ENCODE measurements around the gene HDHD5. TPM values are rescaled to one million over a fixed set of nuclear protein-coding genes. Genes with fewer than 3 reads are reported as not detected.

The HDHD5 gene
- 39.7 and 40.4 TPM in 2 replicates for total RNA-seq
- long read RNA-seq, transcript HDHD5-202 (8 exons, 1,799 nt) = major isoform, 27 of 55 reads
- long read RNA-seq, partial matches to known transcripts = 2 of 55 reads
- long read RNA-seq, other reads (novel, unspliced or antisense) = 26 of 55 reads

DNA sequence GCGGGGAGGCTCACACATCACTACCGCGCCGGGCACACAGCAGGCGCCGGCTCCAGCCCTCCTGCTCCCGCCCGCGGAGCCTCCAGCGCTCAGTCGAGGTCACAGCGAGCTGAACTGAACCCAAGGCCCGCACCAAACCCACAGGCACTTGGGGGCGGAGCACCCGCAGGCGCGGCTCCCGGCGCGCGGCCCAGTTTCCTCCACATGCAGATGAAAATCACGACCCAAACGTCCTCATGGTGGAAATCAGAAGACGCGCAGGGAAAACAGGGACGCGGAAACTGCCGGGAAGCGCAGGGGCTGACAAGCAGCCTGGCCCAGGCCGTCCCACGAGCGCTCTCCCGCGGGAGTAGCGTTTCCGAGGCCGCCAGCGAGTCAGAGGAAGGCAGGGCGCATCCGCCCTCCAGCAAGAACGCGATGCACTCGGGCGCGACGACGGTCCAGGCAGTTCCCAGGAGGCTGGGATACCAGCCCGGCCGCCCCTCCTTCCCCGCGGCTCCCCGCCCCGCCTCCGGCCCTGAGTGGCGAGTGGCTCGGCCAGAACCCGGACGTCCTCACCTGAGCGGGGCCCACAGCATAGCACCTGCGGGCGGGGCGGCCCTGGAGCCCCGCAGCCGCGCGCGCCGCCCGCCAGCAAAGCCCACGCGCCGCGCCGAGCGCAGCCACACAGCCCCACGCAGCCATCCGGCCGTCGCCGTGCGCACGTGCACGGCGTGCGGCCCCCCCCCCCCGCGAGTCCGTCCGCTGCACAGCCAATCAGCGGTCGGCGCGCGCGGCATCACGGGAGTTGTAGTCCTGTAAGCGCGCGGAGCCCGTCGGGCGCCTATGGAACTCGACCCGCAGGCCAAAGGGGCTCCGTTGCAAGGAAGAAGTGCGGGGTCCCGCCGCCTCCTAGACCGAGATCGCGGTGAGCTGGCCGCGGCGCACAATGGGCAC, at the start of gene HDHD5:
HDHD5 (minus strand) TSS at position 710 of the 936 bp plus-strand sequence; CDS start at position 684, 26 bp downstream.
- Mint-ChIP-seq H3K9me3 (ENCODE audit: low read depth) (no peaks in the 10 kb centered on the region), H3K4me3 (ENCODE audit: low read depth) (peak within 1 kb of the TSS; percentile 90), H3K27me3 (no peaks in the 10 kb centered on the region), H3K4me1 (ENCODE audit: low read depth) (peaks cover 7% of the 10 kb centered on the region), H3K36me3 (ENCODE audit: insufficient read depth) (peaks cover 1% of the 10 kb centered on the region), H3K27ac (peak within 1 kb of the TSS; percentile 97)
- peak; percentile 80 for DNase-seq (ENCODE audit: low spot score, unreplicated experiment)
- TF ChIP-seq, protein P1, sequence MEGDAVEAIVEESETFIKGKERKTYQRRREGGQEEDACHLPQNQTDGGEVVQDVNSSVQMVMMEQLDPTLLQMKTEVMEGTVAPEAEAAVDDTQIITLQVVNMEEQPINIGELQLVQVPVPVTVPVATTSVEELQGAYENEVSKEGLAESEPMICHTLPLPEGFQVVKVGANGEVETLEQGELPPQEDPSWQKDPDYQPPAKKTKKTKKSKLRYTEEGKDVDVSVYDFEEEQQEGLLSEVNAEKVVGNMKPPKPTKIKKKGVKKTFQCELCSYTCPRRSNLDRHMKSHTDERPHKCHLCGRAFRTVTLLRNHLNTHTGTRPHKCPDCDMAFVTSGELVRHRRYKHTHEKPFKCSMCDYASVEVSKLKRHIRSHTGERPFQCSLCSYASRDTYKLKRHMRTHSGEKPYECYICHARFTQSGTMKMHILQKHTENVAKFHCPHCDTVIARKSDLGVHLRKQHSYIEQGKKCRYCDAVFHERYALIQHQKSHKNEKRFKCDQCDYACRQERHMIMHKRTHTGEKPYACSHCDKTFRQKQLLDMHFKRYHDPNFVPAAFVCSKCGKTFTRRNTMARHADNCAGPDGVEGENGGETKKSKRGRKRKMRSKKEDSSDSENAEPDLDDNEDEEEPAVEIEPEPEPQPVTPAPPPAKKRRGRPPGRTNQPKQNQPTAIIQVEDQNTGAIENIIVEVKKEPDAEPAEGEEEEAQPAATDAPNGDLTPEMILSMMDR (IDR thresholded peaks at IDR 0.05; ENCODE audit: unreplicated experiment) = no peak

DNA sequence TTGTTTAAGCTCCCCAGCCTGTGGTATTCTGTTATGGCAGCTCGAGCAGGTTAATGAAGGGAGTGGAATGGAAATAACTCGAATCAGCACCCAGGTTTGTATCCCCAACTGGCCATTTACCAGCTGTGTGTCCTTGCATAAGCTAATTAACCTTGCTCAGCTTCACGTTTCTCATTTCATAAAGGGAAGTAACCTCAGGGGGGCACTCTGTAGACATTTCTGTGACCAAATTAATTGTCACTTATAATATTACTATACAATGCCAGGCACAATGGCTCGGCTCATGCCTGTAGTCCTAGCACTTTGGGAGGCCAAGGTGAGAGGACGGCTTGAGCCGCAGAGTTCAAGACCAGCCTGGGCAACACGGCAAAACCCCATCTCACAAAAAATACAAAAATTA, 46.4 kb upstream of the HDHD5 start:
- H3K36me3 Mint-ChIP-seq (ENCODE audit: insufficient read depth) = no peaks in the 10 kb centered on the region
- no peak overlapping the region for H3K4me3 Mint-ChIP-seq (ENCODE audit: low read depth)
- H3K4me1 Mint-ChIP-seq (ENCODE audit: low read depth) = peaks cover 8% of the 10 kb centered on the region
- no peaks in the 10 kb centered on the region for H3K27me3 Mint-ChIP-seq
- H3K9me3 Mint-ChIP-seq (ENCODE audit: low read depth) = no peaks in the 10 kb centered on the region
- TF ChIP-seq, protein P1 (IDR thresholded peaks at IDR 0.05; ENCODE audit: unreplicated experiment) = no peak
- DNase-seq (ENCODE audit: low spot score, unreplicated experiment) = no peak
- H3K27ac Mint-ChIP-seq = no peak overlapping the region

DNA sequence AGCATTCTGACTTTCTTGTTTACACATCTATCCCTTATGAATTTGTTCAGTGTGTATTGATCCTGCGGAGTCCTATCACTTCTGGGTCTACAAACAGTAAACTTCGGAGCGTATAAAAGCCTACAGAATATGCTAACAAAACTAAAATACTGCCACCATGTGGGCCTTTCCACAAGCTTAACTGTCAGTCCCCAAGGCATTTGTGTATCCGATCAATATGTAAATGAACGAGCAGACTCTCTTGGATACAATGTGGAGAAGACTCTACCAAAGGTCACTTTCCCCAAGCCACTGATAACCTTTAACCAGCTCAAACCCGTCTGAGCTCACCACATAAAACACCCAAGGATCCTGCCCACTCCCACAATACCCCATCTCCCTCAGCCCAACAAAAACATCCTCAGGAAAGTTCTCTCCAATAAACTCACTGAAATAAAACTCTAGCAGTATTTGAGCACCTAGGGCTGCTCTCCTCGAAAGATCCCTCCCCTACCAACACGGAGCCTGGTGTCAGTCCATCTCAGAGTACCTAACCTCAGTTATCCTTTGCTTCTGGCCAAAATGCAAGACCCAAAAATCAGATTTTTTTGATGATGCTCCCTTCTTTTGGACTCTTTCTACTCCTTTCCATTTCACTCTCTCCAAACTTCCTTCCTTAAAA, 42.3 kb upstream of the HDHD5 start:
- H3K4me1 Mint-ChIP-seq (ENCODE audit: low read depth) = peaks cover 24% of the 10 kb centered on the region
- peak overlapping the region; percentile 23 for H3K27ac Mint-ChIP-seq
- H3K27me3 Mint-ChIP-seq = no peaks in the 10 kb centered on the region
- no peak overlapping the region for H3K4me3 Mint-ChIP-seq (ENCODE audit: low read depth)
- TF ChIP-seq, protein P1 (IDR thresholded peaks at IDR 0.05; ENCODE audit: unreplicated experiment) = peak; percentile 57
- H3K9me3 Mint-ChIP-seq (ENCODE audit: low read depth) = no peaks in the 10 kb centered on the region
- H3K36me3 Mint-ChIP-seq (ENCODE audit: insufficient read depth) = no peaks in the 10 kb centered on the region
- DNase-seq (ENCODE audit: low spot score, unreplicated experiment) = no peak

DNA sequence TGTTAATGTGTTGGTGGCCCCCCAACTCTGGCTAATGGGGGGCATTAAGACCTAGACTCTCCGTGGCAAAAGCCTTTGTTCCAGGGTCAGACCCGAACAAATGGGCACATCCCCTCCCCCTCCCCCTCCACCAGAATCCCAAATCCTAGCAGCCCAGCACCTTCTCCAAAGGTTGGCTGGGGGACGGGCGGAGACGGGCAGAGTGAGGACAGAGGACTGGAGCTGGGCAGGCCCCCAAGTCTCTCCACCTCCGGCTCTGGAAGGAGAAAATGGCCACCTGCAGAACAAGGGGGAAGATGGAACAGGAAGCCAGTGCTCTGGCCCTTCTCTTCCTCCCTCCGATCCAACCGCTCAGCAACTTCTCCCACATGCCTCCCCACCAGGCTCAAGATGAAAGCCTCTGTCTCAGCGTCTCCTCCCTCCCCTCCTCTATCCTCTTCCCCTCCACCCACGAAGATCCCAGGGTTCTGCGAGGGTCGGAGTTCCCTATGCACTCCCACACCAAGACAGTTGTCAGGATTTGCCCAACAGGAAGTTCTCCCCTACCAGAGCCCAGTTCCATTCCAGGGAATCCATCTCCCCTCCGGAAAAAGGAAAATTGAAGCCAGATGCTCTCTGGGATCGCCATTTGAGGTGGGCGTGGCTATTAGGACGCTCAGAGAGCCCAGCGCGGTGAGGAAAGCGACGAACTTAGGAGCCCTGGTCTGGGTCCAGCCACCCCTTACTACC, 40.1 kb upstream of the HDHD5 start:
- TF ChIP-seq, protein P1 (IDR thresholded peaks at IDR 0.05; ENCODE audit: unreplicated experiment) = no peak
- H3K4me3 Mint-ChIP-seq (ENCODE audit: low read depth) = peak overlapping the region; percentile 89
- peaks cover 2% of the 10 kb centered on the region for H3K36me3 Mint-ChIP-seq (ENCODE audit: insufficient read depth)
- H3K27me3 Mint-ChIP-seq = no peaks in the 10 kb centered on the region
- H3K9me3 Mint-ChIP-seq (ENCODE audit: low read depth) = no peaks in the 10 kb centered on the region
- peak; percentile 21 for DNase-seq (ENCODE audit: low spot score, unreplicated experiment)
- H3K27ac Mint-ChIP-seq = peak overlapping the region; percentile 99
- H3K4me1 Mint-ChIP-seq (ENCODE audit: low read depth) = peaks cover 25% of the 10 kb centered on the region
